AG09309 (cell line): Measurements from ENCODE around the gene GNL1.

Experiments used
- DNase-seq: peaks from one replicate; pipeline ENCODE4 v3.0.0-alpha.2; 2010; ENCODE audit warnings: low read depth
- H3K4me3 ChIP-seq: 2 replicates; pipeline ENCODE4 v1.5.1; 2011; ENCODE audit warnings: mild to moderate bottlenecking, low read depth, low read length, moderate library complexity; ENCODE audit not compliant: control insufficient read depth
- TF ChIP-seq, protein P1 (sequence below): IDR thresholded peaks from 2 replicates; pipeline ENCODE4 v1.5.1; 2011; ENCODE audit warnings: mild to moderate bottlenecking, low read depth, low read length, inconsistent platforms; ENCODE audit not compliant: insufficient read depth, control insufficient read depth; ENCODE audit errors: missing control alignments

GNL1 gene

GRCh38 chr6:30571075-30571761, 14.9 kb upstream of the GNL1 start, which contains the start of gene ABCF1:
ABCF1 (plus strand) TSS chr6:30571442; CDS start chr6:30571488, 46 bp downstream.
- TF ChIP-seq, protein P1, sequence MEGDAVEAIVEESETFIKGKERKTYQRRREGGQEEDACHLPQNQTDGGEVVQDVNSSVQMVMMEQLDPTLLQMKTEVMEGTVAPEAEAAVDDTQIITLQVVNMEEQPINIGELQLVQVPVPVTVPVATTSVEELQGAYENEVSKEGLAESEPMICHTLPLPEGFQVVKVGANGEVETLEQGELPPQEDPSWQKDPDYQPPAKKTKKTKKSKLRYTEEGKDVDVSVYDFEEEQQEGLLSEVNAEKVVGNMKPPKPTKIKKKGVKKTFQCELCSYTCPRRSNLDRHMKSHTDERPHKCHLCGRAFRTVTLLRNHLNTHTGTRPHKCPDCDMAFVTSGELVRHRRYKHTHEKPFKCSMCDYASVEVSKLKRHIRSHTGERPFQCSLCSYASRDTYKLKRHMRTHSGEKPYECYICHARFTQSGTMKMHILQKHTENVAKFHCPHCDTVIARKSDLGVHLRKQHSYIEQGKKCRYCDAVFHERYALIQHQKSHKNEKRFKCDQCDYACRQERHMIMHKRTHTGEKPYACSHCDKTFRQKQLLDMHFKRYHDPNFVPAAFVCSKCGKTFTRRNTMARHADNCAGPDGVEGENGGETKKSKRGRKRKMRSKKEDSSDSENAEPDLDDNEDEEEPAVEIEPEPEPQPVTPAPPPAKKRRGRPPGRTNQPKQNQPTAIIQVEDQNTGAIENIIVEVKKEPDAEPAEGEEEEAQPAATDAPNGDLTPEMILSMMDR, result no peak
- H3K4me3 ChIP-seq, result peak within 1 kb of the TSS; percentile 97
- peak; percentile 75 for DNase-seq

- no peak for DNase-seq
- peak overlapping the region; percentile 97 for H3K4me3 ChIP-seq
- TF ChIP-seq, protein P1, result no peak
These were observed 14.4 kb upstream of the GNL1 start for GRCh38 chr6:30570740-30571074.

DNA sequence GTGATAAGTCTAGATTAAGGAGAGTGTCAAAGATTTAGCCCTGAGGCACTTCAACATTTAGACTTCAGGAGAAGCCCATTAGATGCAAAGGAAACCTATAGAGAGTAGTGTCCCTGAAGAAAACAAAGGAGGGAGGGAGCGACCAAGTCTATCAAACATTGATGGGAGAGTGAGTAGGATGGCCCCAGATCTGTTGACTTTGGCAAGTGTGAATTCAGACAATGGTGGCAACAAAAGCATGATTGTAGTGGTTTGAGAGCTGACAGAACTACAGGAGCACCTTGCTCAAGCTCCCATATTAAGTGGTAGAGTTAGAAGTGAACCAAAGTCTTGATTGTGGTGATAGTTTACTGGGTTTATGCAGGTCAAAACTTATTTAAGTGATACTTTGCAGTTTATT, 14.0 kb upstream of the GNL1 start:
- DNase-seq, result no peak
- TF ChIP-seq, protein P1, result no peak
- H3K4me3 ChIP-seq, result peak overlapping the region; percentile 97

DNA sequence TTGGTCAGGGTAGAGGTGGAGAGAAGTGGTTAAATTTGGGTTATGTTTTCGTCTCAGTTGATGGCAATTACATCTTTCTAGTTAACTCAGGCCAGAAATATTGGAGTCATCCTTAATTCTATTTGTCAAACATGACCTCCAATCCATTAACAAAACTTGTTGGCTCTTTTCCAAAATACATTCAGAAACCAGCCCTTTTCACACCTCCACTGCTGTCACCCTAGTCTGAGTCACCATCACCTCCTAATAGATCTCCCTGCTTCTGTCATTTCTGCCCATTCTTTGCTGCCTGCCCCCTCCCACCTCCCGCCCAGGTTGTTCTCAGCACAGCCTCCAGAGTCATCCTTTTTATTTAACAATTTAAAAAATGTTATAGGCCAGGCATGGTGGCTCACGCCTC, 12.0 kb upstream of the GNL1 start:
- TF ChIP-seq, protein P1, result no peak
- DNase-seq, result no peak
- no peak overlapping the region for H3K4me3 ChIP-seq

DNA sequence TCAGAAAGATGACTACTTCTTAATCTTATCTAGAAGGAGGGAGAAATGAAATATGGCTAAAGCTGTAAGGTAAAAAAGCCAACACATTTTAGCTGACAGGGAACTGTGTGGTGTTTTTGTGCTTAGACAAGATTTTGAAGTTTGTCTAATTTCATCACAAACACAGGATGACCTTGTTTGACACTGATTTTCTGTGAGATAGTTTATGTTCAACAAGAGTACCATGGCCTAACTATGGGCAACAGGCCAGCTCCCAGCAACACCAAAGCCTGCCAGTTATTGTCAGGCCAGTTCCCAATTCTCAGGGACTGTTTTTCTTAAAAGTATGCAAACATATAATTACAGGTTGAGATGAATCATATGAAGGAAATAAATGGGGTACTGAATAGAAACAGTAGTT, 9.5 kb upstream of the GNL1 start:
- TF ChIP-seq, protein P1, result no peak
- DNase-seq, result no peak
- no peak overlapping the region for H3K4me3 ChIP-seq

- DNase-seq, result no peak
- no peak overlapping the region for H3K4me3 ChIP-seq
- TF ChIP-seq, protein P1, result no peak
These were observed 7.8 kb upstream of the GNL1 start for GRCh38 chr6:30564114-30564513.
